ENCODE data around the gene FSTL5.

GRCh38 chr4:161714022-161714751, 449.6 kb downstream of the FSTL5 start:
- TF ChIP-seq CTCF (IDR thresholded peaks at IDR 0.05; ENCODE audit: control extremely low read depth in 1 of 3, insufficient read depth in 1 of 3, low read depth in 1 of 3, low read length in 3 of 3) (no peak), POLR2A (IDR thresholded peaks at IDR 0.05; ENCODE audit: control extremely low read depth in 1 of 2, low read depth in 2 of 2, low read length in 2 of 2) (no peak), RBBP5 (IDR thresholded peaks at IDR 0.05; ENCODE audit: borderline replicate concordance, low read depth, low read length) (no peak), ATF2 (IDR thresholded peaks at IDR 0.05; ENCODE audit: low read length) (no peak), MAX (IDR thresholded peaks at IDR 0.05) (no peak), PHF8 (conservative IDR thresholded peaks at IDR 0.05; ENCODE audit: low read depth, low read length) (no peak)

Data from H1 (cell line).